Measurements from ENCODE around the gene LRRK1.

LRRK1 gene

GRCh38 chr15:101107625-101108460 lies 188.7 kb downstream of the LRRK1 start:
- Histone ChIP-seq H3F3A (ENCODE audit: control insufficient read depth, insufficient read depth) (no peaks in the 10 kb centered on the region), H3K27me3 (ENCODE audit: control insufficient read depth, low read length) (no peaks in the 10 kb centered on the region), H3K36me3 (ENCODE audit: control insufficient read depth, low read length) (no peaks in the 10 kb centered on the region), H3K9me2 (replicated peaks; ENCODE audit: control insufficient read depth, low read length) (no peaks in the 10 kb centered on the region), H3K27ac (ENCODE audit: low read depth, low read length) (no peak overlapping the region), H3K9me3 (ENCODE audit: control insufficient read depth, insufficient read depth, low read length) (no peaks in the 10 kb centered on the region), H3K4me1 (ENCODE audit: control insufficient read depth, low read length) (no peaks in the 10 kb centered on the region), H4K20me1 (ENCODE audit: control insufficient read depth, insufficient read depth, low read depth, low read length) (no peaks in the 10 kb centered on the region), H3K79me2 (ENCODE audit: control insufficient read depth, low read length) (no peaks in the 10 kb centered on the region), H3K4me2 (ENCODE audit: low read length) (no peak overlapping the region), H3K4me3 (ENCODE audit: low read length) (no peak overlapping the region)
- TF ChIP-seq CTCF (IDR thresholded peaks at IDR 0.05; ENCODE audit: low read depth, low read length, poor library complexity, severe bottlenecking) (no peak), EZH2phosphoT487 (IDR thresholded peaks at IDR 0.05; ENCODE audit: borderline replicate concordance, low read length) (no peak)

GRCh38 chr15:101108461-101108775 lies 189.3 kb downstream of the LRRK1 start:
- H3K36me3 ChIP-seq (ENCODE audit: control insufficient read depth, low read length) = no peaks in the 10 kb centered on the region
- no peaks in the 10 kb centered on the region for H3K9me3 ChIP-seq (ENCODE audit: control insufficient read depth, insufficient read depth, low read length)
- H4K20me1 ChIP-seq (ENCODE audit: control insufficient read depth, insufficient read depth, low read depth, low read length) = no peaks in the 10 kb centered on the region
- H3K4me2 ChIP-seq (ENCODE audit: low read length) = no peak overlapping the region
- no peak overlapping the region for H3K27ac ChIP-seq (ENCODE audit: low read depth, low read length)
- TF ChIP-seq CTCF (IDR thresholded peaks at IDR 0.05; ENCODE audit: low read depth, low read length, poor library complexity, severe bottlenecking) (no peak), EZH2phosphoT487 (IDR thresholded peaks at IDR 0.05; ENCODE audit: borderline replicate concordance, low read length) (no peak)
- no peak overlapping the region for H3K4me3 ChIP-seq (ENCODE audit: low read length)
- H3K79me2 ChIP-seq (ENCODE audit: control insufficient read depth, low read length) = no peaks in the 10 kb centered on the region
- no peaks in the 10 kb centered on the region for H3F3A ChIP-seq (ENCODE audit: control insufficient read depth, insufficient read depth)
- no peaks in the 10 kb centered on the region for H3K9me2 ChIP-seq (replicated peaks; ENCODE audit: control insufficient read depth, low read length)
- no peaks in the 10 kb centered on the region for H3K27me3 ChIP-seq (ENCODE audit: control insufficient read depth, low read length)
- no peaks in the 10 kb centered on the region for H3K4me1 ChIP-seq (ENCODE audit: control insufficient read depth, low read length)

GRCh38 chr15:101108791-101109190 lies 189.6 kb downstream of the LRRK1 start:
- Histone ChIP-seq H3K27me3 (ENCODE audit: control insufficient read depth, low read length) (no peaks in the 10 kb centered on the region), H3K27ac (ENCODE audit: low read depth, low read length) (no peak overlapping the region), H3K4me1 (ENCODE audit: control insufficient read depth, low read length) (no peaks in the 10 kb centered on the region), H3K9me2 (replicated peaks; ENCODE audit: control insufficient read depth, low read length) (no peaks in the 10 kb centered on the region), H3K79me2 (ENCODE audit: control insufficient read depth, low read length) (no peaks in the 10 kb centered on the region), H3K4me2 (ENCODE audit: low read length) (no peak overlapping the region), H3K9me3 (ENCODE audit: control insufficient read depth, insufficient read depth, low read length) (no peaks in the 10 kb centered on the region), H4K20me1 (ENCODE audit: control insufficient read depth, insufficient read depth, low read depth, low read length) (no peaks in the 10 kb centered on the region), H3K4me3 (ENCODE audit: low read length) (no peak overlapping the region), H3K36me3 (ENCODE audit: control insufficient read depth, low read length) (no peaks in the 10 kb centered on the region), H3F3A (ENCODE audit: control insufficient read depth, insufficient read depth) (no peaks in the 10 kb centered on the region)
- no peak for TF ChIP-seq EZH2phosphoT487 (IDR thresholded peaks at IDR 0.05; ENCODE audit: borderline replicate concordance, low read length)
- TF ChIP-seq CTCF (IDR thresholded peaks at IDR 0.05; ENCODE audit: low read depth, low read length, poor library complexity, severe bottlenecking) = no peak

All from DOHH2 (cell line).